ENCODE measurements around the gene TRIM14.

TRIM14 gene
- 38.4 to 61.1 (median 46.1) reads per million in 4 donors for total RNA-seq

GRCh38 chr9:98118640-98119601, at the start of gene TRIM14:
TSS of gene TRIM14 (minus strand) at chr9:98119222. CDS start at chr9:98119188, 34 bp downstream.
- peak; percentile 38 to 63 (median 50) for DNase-seq

GRCh38 chr9:98168153-98168780, 49.2 kb upstream of the TRIM14 start:
- DNase-seq, result no peak

GRCh38 chr9:98164912-98165311, 45.9 kb upstream of the TRIM14 start:
- DNase-seq, result no peak

GRCh38 chr9:98162613-98163012, 43.6 kb upstream of the TRIM14 start:
- DNase-seq, result no peak

GRCh38 chr9:98161851-98162250, 42.8 kb upstream of the TRIM14 start:
- DNase-seq, result no peak

GRCh38 chr9:98159790-98160189, 40.8 kb upstream of the TRIM14 start:
- no peak for DNase-seq

- DNase-seq, result no peak
Observed at GRCh38 chr9:98159301-98159700, 40.3 kb upstream of the TRIM14 start.

- no peak for DNase-seq
Observed at GRCh38 chr9:98158071-98158831, 39.2 kb upstream of the TRIM14 start.

GRCh38 chr9:98157372-98157771, 38.4 kb upstream of the TRIM14 start:
- DNase-seq, result no peak

GRCh38 chr9:98154678-98155077, 35.7 kb upstream of the TRIM14 start:
- DNase-seq, result no peak

GRCh38 chr9:98152526-98152925, 33.5 kb upstream of the TRIM14 start:
- no peak for DNase-seq

GRCh38 chr9:98150721-98151120, 31.7 kb upstream of the TRIM14 start:
- no peak for DNase-seq

- no peak for DNase-seq
Observed at GRCh38 chr9:98150164-98150563, 31.1 kb upstream of the TRIM14 start.

- DNase-seq, result no peak
Observed at GRCh38 chr9:98149422-98149821, 30.4 kb upstream of the TRIM14 start.

GRCh38 chr9:98148486-98148885, 29.5 kb upstream of the TRIM14 start:
- DNase-seq, result no peak

GRCh38 chr9:98147582-98147981, 28.6 kb upstream of the TRIM14 start:
- DNase-seq, result peak in 1 of 5 donors; percentile 29

- no peak for DNase-seq
Observed at GRCh38 chr9:98146101-98146991, 27.3 kb upstream of the TRIM14 start.

GRCh38 chr9:98144631-98145030, 25.6 kb upstream of the TRIM14 start:
- no peak for DNase-seq

- DNase-seq, result no peak
Observed at GRCh38 chr9:98144076-98144475, 25.1 kb upstream of the TRIM14 start.

- no peak for DNase-seq
Observed at GRCh38 chr9:98142925-98143481, 24.0 kb upstream of the TRIM14 start.

- DNase-seq, result no peak
Observed at GRCh38 chr9:98142182-98142907, 23.3 kb upstream of the TRIM14 start.

Data from T-helper 1 cell (primary cell).